K562 (cell line): ENCODE results near the gene FAM98C. TPM values are rescaled to one million over a fixed set of nuclear protein-coding genes. Genes with fewer than 3 reads are reported as not detected.

Source experiments
- ATAC-seq: fragments of 200-7000 bp; cut with Tn5 transposase; 3 replicates; pipeline ENCODE4 v1.9.1; 2020; ENCODE audit warnings: moderate library complexity
- BruUV-seq: library from RNA; stranded (reverse); fragments of 400-500 nt; replicated peaks from 2 replicates; lab custom pipeline; 2021; lab: Mats Ljungman, UMichigan
- CTCF ChIA-PET: fragments of 300-600 bp; formaldehyde crosslinking; extraction: SDS; loops from one replicate; lab custom pipeline; 2021; ENCODE audit warnings: low intra/inter-chr PET ratio; lab: Yijun Ruan, JAX
- POLR2A ChIA-PET: fragments of 300-600, 350-650 bp; sonication (Branson Sonifier 250); formaldehyde crosslinking; extraction: SDS; loops from one replicate; lab custom pipeline; 2021; ENCODE audit warnings: antibody characterized with exemption, inconsistent platforms; lab: Yijun Ruan, JAX
- DNase-seq, 4 experiments: peaks; one replicate each; pipeline versions ENCODE4 v3.0.0 to v3.0.0-alpha.2; 2011 to 2018; ENCODE audit warnings: low spot score in 3 of 4, mixed read lengths in 3 of 4; ENCODE audit errors: extremely low read depth in 1 of 4
- FAIRE-seq: peaks from 2 replicates; lab custom pipeline; 2011; peaks lifted over from hg19 to GRCh38; lab: Jason Lieb, UNC
- H2AFZ ChIP-seq: 2 replicates; pipeline ENCODE4 v1.6.0; 2011; ENCODE audit warnings: low read depth, low read length, control low read depth, inconsistent platforms
- H3K27ac ChIP-seq: fragments of 200-600 bp; 3 replicates; pipeline ENCODE4 v1.8.0; 2011; ENCODE audit warnings: low read depth, mild to moderate bottlenecking, control low read depth, inconsistent platforms, low read length, moderate library complexity, mixed read lengths; ENCODE audit errors: extremely low read depth
- H3K27me3 ChIP-seq, 2 experiments: fragments of 300-600 bp in 1 of 2; 2 replicates in 1 of 2; 3 replicates in 1 of 2; pipeline versions ENCODE4 v1.6.0 to v1.8.0; 2011; ENCODE audit warnings: inconsistent platforms in 2 of 2, low read length in 2 of 2, mild to moderate bottlenecking in 1 of 2, mixed read lengths in 1 of 2, moderate library complexity in 1 of 2; ENCODE audit not compliant: control insufficient read depth in 2 of 2, insufficient read depth in 2 of 2
- H3K36me3 ChIP-seq: fragments of 300-600 bp; 3 replicates; pipeline ENCODE4 v1.8.0; 2011; ENCODE audit warnings: mild to moderate bottlenecking, low read length, inconsistent platforms; ENCODE audit not compliant: control insufficient read depth, insufficient read depth
- H3K4me1 ChIP-seq, 2 experiments: fragments of 200-600 bp in 1 of 2; replicated peaks in 1 of 2; 2 replicates in 1 of 2; 3 replicates in 1 of 2; pipeline versions ENCODE4 v1.5.1 to v1.8.0; 2011; ENCODE audit warnings: inconsistent platforms in 2 of 2, low read length in 2 of 2, mild to moderate bottlenecking in 1 of 2, mixed read lengths in 1 of 2, moderate library complexity in 1 of 2; ENCODE audit not compliant: control insufficient read depth in 2 of 2, insufficient read depth in 2 of 2
- H3K4me2 ChIP-seq: 2 replicates; pipeline ENCODE4 v1.6.1; 2011; ENCODE audit warnings: low read length, control low read depth, inconsistent platforms, mixed read lengths; ENCODE audit not compliant: insufficient read depth
- H3K4me3 ChIP-seq: fragments of 200-600 bp; sonication (generic), shearing (Covaris generic); 2 replicates; pipeline ENCODE4 v1.5.1; 2016; ENCODE audit warnings: control low read depth, inconsistent platforms
- H3K79me2 ChIP-seq: fragments of 200-600 bp; 3 replicates; pipeline ENCODE4 v1.8.0; 2011; ENCODE audit warnings: low read length, inconsistent platforms; ENCODE audit not compliant: control insufficient read depth, insufficient read depth
- H3K9ac ChIP-seq, 2 experiments: 2 replicates each; pipeline versions ENCODE4 v1.6.0 to v1.6.1; 2011; ENCODE audit warnings: low read depth in 2 of 2, low read length in 2 of 2, control low read depth in 1 of 2, inconsistent platforms in 1 of 2, mild to moderate bottlenecking in 1 of 2, mixed read lengths in 1 of 2; ENCODE audit not compliant: insufficient read depth in 1 of 2
- H3K9me1 ChIP-seq: one replicate; pipeline ENCODE4 v1.6.0; 2011; ENCODE audit warnings: inconsistent platforms, mild to moderate bottlenecking, low read length, moderate library complexity; ENCODE audit not compliant: control insufficient read depth, insufficient read depth
- H3K9me3 ChIP-seq: replicated peaks from 2 replicates; pipeline ENCODE4 v1.5.1; 2011; ENCODE audit warnings: low read depth, low read length, inconsistent platforms; ENCODE audit not compliant: control insufficient read depth, insufficient read depth
- H4K20me1 ChIP-seq: replicated peaks from 2 replicates; pipeline ENCODE4 v1.6.1; 2011; ENCODE audit warnings: low read length, inconsistent platforms, mixed read lengths; ENCODE audit not compliant: control insufficient read depth, insufficient read depth
- GABPB1 ChIP-seq: sonication (generic); formaldehyde crosslinking; IDR thresholded peaks from 2 replicates; pipeline ENCODE4 v1.8.0; 2022; ENCODE audit warnings: mild to moderate bottlenecking, missing genetic modification reagents
- KDM4B ChIP-seq, 2 experiments: fragments of 450-650 bp in 1 of 2; sonication (generic) in 1 of 2; IDR thresholded peaks; 2 replicates each; pipeline ENCODE4 v1.6.1; 2016 to 2017; ENCODE audit warnings: borderline replicate concordance in 2 of 2, antibody characterized with exemption in 1 of 2, low read depth in 1 of 2, mild to moderate bottlenecking in 1 of 2
- REST ChIP-seq, 2 experiments: fragments of 450-650 bp; formaldehyde crosslinking in 1 of 2; IDR thresholded peaks; 2 replicates each; pipeline versions ENCODE4 v1.4.0 to v1.6.1; 2014 to 2020; ENCODE audit warnings: mild to moderate bottlenecking in 2 of 2, borderline replicate concordance in 1 of 2, low read depth in 1 of 2
- SAFB2 ChIP-seq: fragments of 200-400 bp; formaldehyde crosslinking; IDR thresholded peaks from 2 replicates; pipeline ENCODE4 v1.6.1; 2018; ENCODE audit warnings: borderline replicate concordance, low read length, low read depth, moderate library complexity; ENCODE audit not compliant: severe bottlenecking
- ZFX ChIP-seq: sonication (generic); formaldehyde crosslinking; IDR thresholded peaks from 2 replicates; pipeline ENCODE4 v1.8.0; 2022; ENCODE audit warnings: mild to moderate bottlenecking, missing genetic modification reagents, moderate library complexity
- WGBS: fragments of 100-300 bp; shearing (Covaris generic); methylation state at CpG from one replicate; pipeline ENCODE4 v1.1.6; 2016; ENCODE audit warnings: low coverage, mixed read lengths; ENCODE audit not compliant: insufficient coverage; ENCODE audit errors: missing lambda C conversion rate; 5-methylcytosine and 5-hydroxymethylcytosine counted together
- in situ Hi-C: fragments of 300-500 bp; cut with MboI; formaldehyde crosslinking; loops from 4 replicates; pipeline ENCODE4 v1.15.0; 2018; ENCODE audit warnings: inconsistent platforms, mixed read lengths
- intact Hi-C: fragments of 100-400 bp; cut with micrococcal nuclease; formaldehyde crosslinking; loops from 2 replicates; pipeline ENCODE4 v1.14.2; 2022
- polyA plus RNA-seq, 8 experiments: library from polyadenylated mRNA; depleted of rRNA in 4 of 8; stranded (reverse) in 5 of 8; unstranded in 3 of 8; fragments of >200 nt; fragmentation: Nextera tagmentation in 2 of 8; fragmentation: Illumina TruSeq in 1 of 8; extraction: Ambion mirVana in 2 of 8; extraction: Trizol in 1 of 8; gene quantifications; 2 replicates each; pipeline versions ENCODE4 v1.2.1 to v1.2.3, GENCODE V29; 2011 to 2014; ENCODE audit warnings: inconsistent platforms in 1 of 8, missing spikeins in 1 of 8
- total RNA-seq, 7 experiments: library from RNA; depleted of rRNA in 6 of 7; stranded (reverse); fragments of >200 nt in 6 of 7; fragmentation: Illumina TruSeq in 2 of 7; extraction: Trizol in 2 of 7; gene quantifications; 2 replicates each; pipeline versions ENCODE4 v1.2.1 to v1.2.3, GENCODE V29; 2011 to 2021; ENCODE audit warnings: low replicate concordance in 1 of 7

Gene FAM98C
- total and polyA plus RNA-seq, 9 of the 15 experiments (the other 6 are each of a cell fraction or from before 2014, with no cell fraction given), result 1.7 to 43.8 (median 13.7) TPM

GRCh38 chr19:38412491-38412890 is 9.6 kb downstream of the FAM98C start:
- ATAC-seq (peak; percentile 25), FAIRE-seq (no peak), DNase-seq (no peak)
- Histone ChIP-seq H3K9ac (peak overlapping the region; percentile 0 to 89; a peak in 3 of 4 replicates), H2AFZ (peak overlapping the region; percentile 28), H3K36me3 (peaks cover 7% of the 10 kb centered on the region; the same call in 2 of the 3 replicates), H3K27ac (peak overlapping the region; percentile 29), H4K20me1 (no peaks in the 10 kb centered on the region), H3K27me3 (no peaks in the 10 kb centered on the region), H3K79me2 (no peaks in the 10 kb centered on the region), H3K9me1 (peaks cover 2% of the 10 kb centered on the region), H3K4me2 (peak overlapping the region; percentile 70), H3K4me3 (no peak overlapping the region), H3K9me3 (no peaks in the 10 kb centered on the region), H3K4me1 (peaks cover 40 to 54% of the 10 kb centered on the region in 2 experiments)
- in situ Hi-C loops, result no loop called here
- TF ChIP-seq ZFX (CRISPR knock-in tag) (0 out of 2 replicates have a peak, but pooled peaks have one; percentile 1), GABPB1 (CRISPR knock-in tag) (0 out of 2 replicates have a peak, but pooled peaks have one; percentile 1), KDM4B (IDR thresholded peaks at IDR 0.05; ENCODE audit: borderline replicate concordance in 2 of 2, low read depth in 1 of 2) (no peak), SAFB2 (no peak), REST (IDR thresholded peaks at IDR 0.05; ENCODE audit: borderline replicate concordance) (no peak), REST (CRISPR knock-in tag; IDR thresholded peaks at IDR 0.05; ENCODE audit: low read depth) (no peak)
- intact Hi-C loops, result loop anchor here (5.0 kb wide), 1 partner anchor 95 kb away; no protein-coding TSS in a partner anchor
- POLR2A ChIA-PET, result interaction anchor here (0.6 to 3.3 kb wide), 3 partner anchors 8 to 26 kb away, joined by 3 to 30 read pairs (median 4); partner anchors contain the start of gene FAM98C
- 31% methylated on average over 8 of the region's 8 CpGs for WGBS
- no TSS peak for BruUV-seq
- CTCF ChIA-PET, result no interaction called here
